Measurements from ENCODE around the gene UBE3D. TPM values are rescaled to one million over a fixed set of nuclear protein-coding genes. Genes with fewer than 3 reads are reported as not detected.

UBE3D gene
- total RNA-seq, 3 donors from 2014 or later (not counting 1 experiment from before 2014, with no cell fraction given), result 6.6 to 7.9 (median 7.2) TPM

DNA sequence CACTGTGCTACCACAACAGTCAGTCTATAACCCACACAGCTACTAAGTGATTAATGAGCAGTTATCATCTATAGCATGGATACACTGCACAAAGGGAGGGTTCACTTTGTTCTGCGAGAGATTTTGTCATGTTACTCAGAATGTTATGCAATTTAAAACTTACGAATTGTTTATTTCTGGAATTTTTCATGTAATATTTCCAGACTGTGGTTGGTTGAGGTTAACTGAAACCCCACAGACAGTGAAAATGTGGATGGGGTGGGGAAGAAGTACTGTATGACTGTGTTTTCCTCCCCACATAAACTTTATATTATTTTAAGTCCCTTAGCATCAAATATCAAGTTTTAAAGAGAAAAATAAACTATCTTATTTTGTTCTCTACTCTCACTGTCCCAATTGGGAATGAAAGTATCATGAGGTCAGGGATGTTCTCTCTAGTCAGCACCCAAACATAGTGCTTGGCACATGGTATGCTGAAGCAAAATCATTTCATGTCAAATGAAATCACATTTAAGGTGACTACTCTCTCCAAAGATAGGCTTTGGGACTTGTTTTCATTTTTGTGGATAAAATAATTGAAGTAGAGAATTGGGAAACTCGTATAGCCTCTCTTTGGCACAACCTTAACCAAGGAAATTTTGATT, 27.2 kb upstream of the UBE3D start:
- no peak for DNase-seq
- no peak overlapping the region for H3K4me3 Mint-ChIP-seq
- H3K36me3 Mint-ChIP-seq, result no peaks in the 10 kb centered on the region
- no peaks in the 10 kb centered on the region for H3K27me3 Mint-ChIP-seq (ENCODE audit: low read depth in 2 of 2)
- H3K36me3 ChIP-seq (ENCODE audit: control insufficient read depth, insufficient read depth, low read length), result peaks cover 2% of the 10 kb centered on the region
- no peak overlapping the region for H3K27ac ChIP-seq (ENCODE audit: low read length)
- peaks cover 30 to 43% of the 10 kb centered on the region in 2 donors for H3K4me1 Mint-ChIP-seq
- H3K27me3 ChIP-seq (ENCODE audit: control insufficient read depth, insufficient read depth, low read length), result no peaks in the 10 kb centered on the region
- intact Hi-C loops (cut with micrococcal nuclease), result no loop called here
- WGBS (ENCODE audit: insufficient coverage), result 67% methylated on average over 2 of the region's 3 CpGs
- no peak overlapping the region for H3K27ac Mint-ChIP-seq
- TF ChIP-seq, protein P1, sequence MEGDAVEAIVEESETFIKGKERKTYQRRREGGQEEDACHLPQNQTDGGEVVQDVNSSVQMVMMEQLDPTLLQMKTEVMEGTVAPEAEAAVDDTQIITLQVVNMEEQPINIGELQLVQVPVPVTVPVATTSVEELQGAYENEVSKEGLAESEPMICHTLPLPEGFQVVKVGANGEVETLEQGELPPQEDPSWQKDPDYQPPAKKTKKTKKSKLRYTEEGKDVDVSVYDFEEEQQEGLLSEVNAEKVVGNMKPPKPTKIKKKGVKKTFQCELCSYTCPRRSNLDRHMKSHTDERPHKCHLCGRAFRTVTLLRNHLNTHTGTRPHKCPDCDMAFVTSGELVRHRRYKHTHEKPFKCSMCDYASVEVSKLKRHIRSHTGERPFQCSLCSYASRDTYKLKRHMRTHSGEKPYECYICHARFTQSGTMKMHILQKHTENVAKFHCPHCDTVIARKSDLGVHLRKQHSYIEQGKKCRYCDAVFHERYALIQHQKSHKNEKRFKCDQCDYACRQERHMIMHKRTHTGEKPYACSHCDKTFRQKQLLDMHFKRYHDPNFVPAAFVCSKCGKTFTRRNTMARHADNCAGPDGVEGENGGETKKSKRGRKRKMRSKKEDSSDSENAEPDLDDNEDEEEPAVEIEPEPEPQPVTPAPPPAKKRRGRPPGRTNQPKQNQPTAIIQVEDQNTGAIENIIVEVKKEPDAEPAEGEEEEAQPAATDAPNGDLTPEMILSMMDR (IDR thresholded peaks at IDR 0.05), result no peak
- H3K9me3 ChIP-seq (ENCODE audit: control insufficient read depth, insufficient read depth, low read length), result no peaks in the 10 kb centered on the region
- no peak overlapping the region for H3K4me3 ChIP-seq (ENCODE audit: low read length)
- no peaks in the 10 kb centered on the region for H3K9me3 Mint-ChIP-seq
- no peak for ATAC-seq
- no peaks in the 10 kb centered on the region for H3K4me1 ChIP-seq (ENCODE audit: control insufficient read depth, insufficient read depth, low read length)

DNA sequence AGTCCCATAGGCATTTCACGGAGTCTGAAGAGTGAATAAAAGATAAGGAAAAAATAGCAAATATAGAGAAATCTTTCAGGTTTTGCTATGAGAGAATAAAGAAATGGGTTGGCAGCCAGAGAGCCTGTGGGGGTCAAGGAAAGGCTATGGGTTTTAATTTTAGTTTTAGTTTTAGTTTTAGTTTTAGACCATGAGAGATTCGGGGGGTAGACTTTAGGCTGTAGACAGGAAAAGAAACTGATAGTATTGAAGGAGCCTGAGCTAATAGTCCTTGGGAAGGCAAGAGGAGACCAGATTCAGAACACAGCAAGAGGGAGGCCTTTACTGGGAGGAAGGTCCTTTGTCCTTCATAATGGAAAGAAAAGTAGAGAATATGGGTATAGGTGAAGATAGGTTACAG, 21.1 kb upstream of the UBE3D start:
- TF ChIP-seq, protein P1 (IDR thresholded peaks at IDR 0.05), result no peak
- intact Hi-C loops (cut with micrococcal nuclease), result no loop called here
- H3K27ac ChIP-seq (ENCODE audit: low read length), result no peak overlapping the region
- ATAC-seq, result peak; percentile 81 to 87 (median 86)
- Mint-ChIP-seq H3K27me3 (ENCODE audit: low read depth in 2 of 2) (no peaks in the 10 kb centered on the region), H3K4me3 (peak overlapping the region; percentile 30), H3K9me3 (no peaks in the 10 kb centered on the region), H3K27ac (peak overlapping the region; percentile 48 to 70), H3K4me1 (peaks cover 25 to 45% of the 10 kb centered on the region in 2 donors), H3K36me3 (no peaks in the 10 kb centered on the region)
- DNase-seq, result no peak
- no peak overlapping the region for H3K4me3 ChIP-seq (ENCODE audit: low read length)
- peaks cover 2% of the 10 kb centered on the region for H3K4me1 ChIP-seq (ENCODE audit: control insufficient read depth, insufficient read depth, low read length)
- WGBS (ENCODE audit: insufficient coverage), result 47% methylated on average over 2 of the region's 2 CpGs
- H3K9me3 ChIP-seq (ENCODE audit: control insufficient read depth, insufficient read depth, low read length), result no peaks in the 10 kb centered on the region
- no peaks in the 10 kb centered on the region for H3K27me3 ChIP-seq (ENCODE audit: control insufficient read depth, insufficient read depth, low read length)
- peaks cover 2% of the 10 kb centered on the region for H3K36me3 ChIP-seq (ENCODE audit: control insufficient read depth, insufficient read depth, low read length)

DNA sequence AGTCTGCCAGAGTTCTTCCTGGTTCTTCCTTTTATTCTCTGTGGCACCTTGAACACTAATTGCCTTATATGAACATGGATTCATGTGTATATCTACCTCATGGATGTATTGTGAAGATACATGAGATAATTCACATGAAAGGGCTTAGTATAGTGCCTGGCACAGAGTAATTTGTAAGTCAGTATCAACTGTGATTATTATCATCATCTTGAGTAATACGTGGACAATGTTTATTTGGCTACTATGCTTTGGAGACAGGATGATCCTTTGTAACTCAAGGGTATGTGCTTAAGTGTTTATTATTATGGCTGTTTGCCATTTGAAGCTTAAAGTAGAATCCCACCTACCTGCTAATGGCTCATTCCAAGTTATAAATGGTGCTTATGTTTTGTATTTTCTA, 17.8 kb upstream of the UBE3D start:
- Mint-ChIP-seq H3K36me3 (no peaks in the 10 kb centered on the region), H3K4me3 (no peak overlapping the region), H3K27ac (no peak overlapping the region), H3K27me3 (ENCODE audit: low read depth in 2 of 2) (no peaks in the 10 kb centered on the region), H3K4me1 (peaks cover 32 to 61% of the 10 kb centered on the region in 2 donors), H3K9me3 (no peaks in the 10 kb centered on the region)
- H3K4me3 ChIP-seq (ENCODE audit: low read length), result no peak overlapping the region
- TF ChIP-seq, protein P1 (IDR thresholded peaks at IDR 0.05), result no peak
- H3K9me3 ChIP-seq (ENCODE audit: control insufficient read depth, insufficient read depth, low read length), result no peaks in the 10 kb centered on the region
- WGBS (ENCODE audit: insufficient coverage), result 88% methylated on average over 1 of the region's 1 CpG
- no peak for ATAC-seq
- no peaks in the 10 kb centered on the region for H3K27me3 ChIP-seq (ENCODE audit: control insufficient read depth, insufficient read depth, low read length)
- peaks cover 2% of the 10 kb centered on the region for H3K4me1 ChIP-seq (ENCODE audit: control insufficient read depth, insufficient read depth, low read length)
- H3K36me3 ChIP-seq (ENCODE audit: control insufficient read depth, insufficient read depth, low read length), result peaks cover 2% of the 10 kb centered on the region
- no peak for DNase-seq
- intact Hi-C loops (cut with micrococcal nuclease), result no loop called here
- H3K27ac ChIP-seq (ENCODE audit: low read length), result no peak overlapping the region

DNA sequence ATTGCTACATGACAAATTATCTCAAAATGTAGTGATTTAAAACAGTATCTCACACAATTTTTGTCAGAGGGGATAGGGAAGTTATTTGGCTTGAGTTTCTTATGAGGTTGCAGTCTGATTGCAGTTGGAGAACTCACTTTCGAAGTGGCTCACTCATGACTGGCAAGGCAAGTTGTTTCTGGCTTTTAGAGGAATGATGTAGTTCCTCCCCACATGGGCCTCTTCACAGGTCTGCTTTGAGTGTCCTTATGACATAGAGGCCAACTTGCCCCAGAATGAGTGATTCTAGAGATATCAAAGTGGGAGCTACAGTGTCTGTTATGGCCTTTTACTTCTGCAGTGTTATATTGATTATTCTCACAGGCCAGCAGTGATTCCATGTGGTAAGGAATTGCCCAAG, 8.0 kb upstream of the UBE3D start:
- peaks cover 16 to 33% of the 10 kb centered on the region in 2 donors for H3K4me1 Mint-ChIP-seq
- ATAC-seq (no peak), DNase-seq (no peak)
- Histone ChIP-seq H3K27ac (ENCODE audit: low read length) (no peak overlapping the region), H3K9me3 (ENCODE audit: control insufficient read depth, insufficient read depth, low read length) (no peaks in the 10 kb centered on the region), H3K4me1 (ENCODE audit: control insufficient read depth, insufficient read depth, low read length) (peaks cover 3% of the 10 kb centered on the region), H3K36me3 (ENCODE audit: control insufficient read depth, insufficient read depth, low read length) (no peaks in the 10 kb centered on the region), H3K4me3 (ENCODE audit: low read length) (no peak overlapping the region), H3K27me3 (ENCODE audit: control insufficient read depth, insufficient read depth, low read length) (no peaks in the 10 kb centered on the region)
- intact Hi-C loops (cut with micrococcal nuclease), result no loop called here
- 94% methylated on average over 1 of the region's 1 CpG for WGBS (ENCODE audit: insufficient coverage)
- TF ChIP-seq, protein P1 (IDR thresholded peaks at IDR 0.05), result no peak
- H3K9me3 Mint-ChIP-seq, result no peaks in the 10 kb centered on the region
- no peak overlapping the region for H3K4me3 Mint-ChIP-seq
- H3K27me3 Mint-ChIP-seq (ENCODE audit: low read depth in 2 of 2), result no peaks in the 10 kb centered on the region
- H3K36me3 Mint-ChIP-seq, result no peaks in the 10 kb centered on the region
- no peak overlapping the region for H3K27ac Mint-ChIP-seq
